Astrocyte of the cerebellum (primary cell): Measurements from ENCODE around the gene SLC18A3.

Experiments used
- DNase-seq: peaks from one replicate; pipeline ENCODE4 v3.0.0-alpha.2; 2011; ENCODE audit warnings: low read depth
- H3K4me3 ChIP-seq: 2 replicates; pipeline ENCODE4 v1.5.1; 2011; ENCODE audit warnings: mild to moderate bottlenecking, low read depth, low read length, moderate library complexity
- CTCF ChIP-seq: IDR thresholded peaks from 2 replicates; pipeline ENCODE4 v1.5.1; 2012; ENCODE audit warnings: low read length, low read depth, moderate library complexity, mild to moderate bottlenecking; ENCODE audit errors: missing control alignments
- in situ Hi-C: cut with HindIII; loops from 2 replicates; pipeline ENCODE4 v1.10.0; 2017; ENCODE audit warnings: low sequenced_read_pairs

SLC18A3 gene

GRCh38 chr10:49617121-49618020 lies 7.3 kb downstream of the SLC18A3 start:
- no peak overlapping the region for H3K4me3 ChIP-seq
- no peak for TF ChIP-seq CTCF
- in situ Hi-C loops = no loop called here
- DNase-seq = no peak

- no peak overlapping the region for H3K4me3 ChIP-seq
- in situ Hi-C loops = no loop called here
- TF ChIP-seq CTCF = no peak
- no peak for DNase-seq
Measured at GRCh38 chr10:49618821-49619220, 8.7 kb downstream of the SLC18A3 start.

- in situ Hi-C loops = loop anchor here (10.0 kb wide), 1 partner anchor 165 kb away; no protein-coding TSS in a partner anchor
- no peak for TF ChIP-seq CTCF
- H3K4me3 ChIP-seq = no peak overlapping the region
- DNase-seq = no peak
Measured at GRCh38 chr10:49619613-49620012, 9.5 kb downstream of the SLC18A3 start.

- no peak overlapping the region for H3K4me3 ChIP-seq
- DNase-seq = no peak
- in situ Hi-C loops = loop anchor here (10.0 kb wide), 1 partner anchor 164 kb away; no protein-coding TSS in a partner anchor
- no peak for TF ChIP-seq CTCF
Measured at GRCh38 chr10:49620286-49620810, 10.2 kb downstream of the SLC18A3 start.

- DNase-seq = no peak
- TF ChIP-seq CTCF = no peak
- in situ Hi-C loops = loop anchor here (10.0 kb wide), 1 partner anchor 164 kb away; no protein-coding TSS in a partner anchor
- H3K4me3 ChIP-seq = no peak overlapping the region
Measured at GRCh38 chr10:49620841-49621378, 10.8 kb downstream of the SLC18A3 start.

- no peak for TF ChIP-seq CTCF
- no peak overlapping the region for H3K4me3 ChIP-seq
- in situ Hi-C loops = loop anchor here (10.0 kb wide), 1 partner anchor 163 kb away; no protein-coding TSS in a partner anchor
- no peak for DNase-seq
Measured at GRCh38 chr10:49621561-49621960, 11.5 kb downstream of the SLC18A3 start.
